B cell (primary cell): Measurements from ENCODE around the gene C11orf91. TPM values are rescaled to one million over a fixed set of nuclear protein-coding genes. Genes with fewer than 3 reads are reported as not detected.
"Not testable (repeated sequence)": the region's sequence is repeated elsewhere in the genome, so short reads cannot be mapped to it uniquely, and the experiment has no call there.

Experiments used
- ATAC-seq: fragments of 200-7000 bp; cut with Tn5 transposase; one replicate; pipeline ENCODE4 v1.10.0; 2021; ENCODE audit warnings: low read depth, mild to moderate bottlenecking, moderate number of reproducible peaks, moderate library complexity
- CTCF ChIA-PET: fragments of 350-600 bp; sonication (Branson Sonifier 250); formaldehyde crosslinking; loops from one replicate; lab custom pipeline; 2021; ENCODE audit warnings: antibody characterized with exemption, inconsistent platforms; lab: Charles Lee
- POLR2A ChIA-PET: fragments of 350-600 bp; sonication (Branson Sonifier 250); formaldehyde crosslinking; loops from one replicate; lab custom pipeline; 2021; ENCODE audit warnings: antibody characterized with exemption; lab: Charles Lee
- DNase-seq: peaks from one replicate; pipeline ENCODE4 v3.0.0; 2013
- H2AFZ ChIP-seq: 2 replicates; pipeline ENCODE4 v1.6.1; 2012; ENCODE audit warnings: mild to moderate bottlenecking, low read depth, low read length; ENCODE audit not compliant: insufficient read depth, poor library complexity, severe bottlenecking
- H3K27ac ChIP-seq, 2 donors: 1 replicate in 1 of 2; 2 replicates in 1 of 2; pipeline ENCODE4 v1.5.1; 2012 to 2013; ENCODE audit warnings: low read length in 2 of 2, mild to moderate bottlenecking in 2 of 2, moderate library complexity in 1 of 2
- H3K27me3 ChIP-seq, 4 experiments: fragments of 200-600 bp in 1 of 4; sonication (generic) in 1 of 4; replicated peaks in 1 of 4; 1 replicate in 2 of 4; 2 replicates in 2 of 4; pipeline versions ENCODE4 v1.6.1 to v1.7.0; 2013 to 2016; ENCODE audit warnings: low read length in 3 of 4, mild to moderate bottlenecking in 2 of 4, mixed read lengths in 1 of 4, moderate library complexity in 1 of 4; ENCODE audit not compliant: insufficient read depth in 4 of 4, control insufficient read depth in 3 of 4; ENCODE audit errors: control extremely low read depth in 1 of 4
- H3K36me3 ChIP-seq, 2 experiments: replicated peaks in 1 of 2; 1 replicate in 1 of 2; 2 replicates in 1 of 2; pipeline versions ENCODE4 v1.6.1 to v1.7.1; 2013; ENCODE audit warnings: low read length in 1 of 2; ENCODE audit not compliant: insufficient read depth in 2 of 2, control insufficient read depth in 1 of 2; ENCODE audit errors: control extremely low read depth in 1 of 2, extremely low read depth in 1 of 2
- H3K4me1 ChIP-seq, 2 donors: fragments of 200-600 bp in 1 of 2; sonication (generic) in 1 of 2; 1 replicate in 1 of 2; 2 replicates in 1 of 2; pipeline versions ENCODE4 v1.5.1 to v1.6.1; 2013 to 2017; ENCODE audit warnings: low read length in 2 of 2; ENCODE audit not compliant: control insufficient read depth in 2 of 2, insufficient read depth in 2 of 2
- H3K4me2 ChIP-seq: replicated peaks from 2 replicates; pipeline ENCODE3; 2012; ENCODE audit warnings: mild to moderate bottlenecking, low read depth, low read length; ENCODE audit not compliant: poor library complexity, severe bottlenecking
- H3K4me3 ChIP-seq, 5 experiments: fragments of 200-600 bp in 1 of 5; sonication (generic) in 1 of 5; 1 replicate in 3 of 5; 2 replicates in 2 of 5; pipeline versions ENCODE4 v1.5.1 to v1.7.0; 2011 to 2016; ENCODE audit warnings: low read length in 4 of 5, mild to moderate bottlenecking in 4 of 5, low read depth in 2 of 5, control low read depth in 1 of 5, moderate library complexity in 1 of 5; ENCODE audit not compliant: insufficient read depth in 1 of 5; ENCODE audit errors: control extremely low read depth in 1 of 5, extremely low read depth in 1 of 5
- H3K79me2 ChIP-seq: fragments of 200-600 bp; sonication (generic); one replicate; pipeline ENCODE4 v1.6.0; 2016; ENCODE audit warnings: low read length; ENCODE audit not compliant: control insufficient read depth, insufficient read depth
- H3K9ac ChIP-seq: fragments of 200-600 bp; sonication (generic); 2 replicates; pipeline ENCODE4 v1.6.1; 2017; ENCODE audit warnings: mild to moderate bottlenecking, low read length, moderate library complexity
- H3K9me3 ChIP-seq, 3 donors: one replicate each; pipeline versions ENCODE4 v1.6.1 to v1.7.1; 2013; ENCODE audit warnings: low read length in 2 of 3; ENCODE audit not compliant: control insufficient read depth in 2 of 3, insufficient read depth in 1 of 3; ENCODE audit errors: control extremely low read depth in 1 of 3
- H4K20me1 ChIP-seq: 2 replicates; pipeline ENCODE4 v1.6.0; 2012; ENCODE audit warnings: mild to moderate bottlenecking, low read length; ENCODE audit not compliant: insufficient read depth, control insufficient read depth, poor library complexity, severe bottlenecking
- H3K27ac Mint-ChIP-seq: one replicate; pipeline ENCODE4 v1.8.0; 2021; ENCODE audit warnings: mixed read lengths
- H3K27me3 Mint-ChIP-seq: one replicate; pipeline ENCODE4 v1.8.0; 2021; ENCODE audit warnings: mixed read lengths
- H3K4me1 Mint-ChIP-seq: one replicate; pipeline ENCODE4 v1.8.0; 2021; ENCODE audit warnings: mixed read lengths
- H3K4me3 Mint-ChIP-seq: one replicate; pipeline ENCODE4 v1.8.0; 2021; ENCODE audit warnings: mixed read lengths
- H3K9me3 Mint-ChIP-seq: one replicate; pipeline ENCODE4 v1.8.0; 2022; ENCODE audit warnings: mixed read lengths; ENCODE audit not compliant: insufficient read depth
- CTCF ChIP-seq: fragments of 200-600 bp; IDR thresholded peaks from one replicate; pipeline ENCODE4 v1.8.0; 2022; ENCODE audit warnings: antibody characterized with exemption, mild to moderate bottlenecking
- EZH2 ChIP-seq: IDR thresholded peaks from 2 replicates; pipeline ENCODE4 v1.6.1; 2012; ENCODE audit warnings: borderline replicate concordance, low read depth, mild to moderate bottlenecking, moderate library complexity, low read length; ENCODE audit not compliant: insufficient read depth, poor library complexity, severe bottlenecking
- WGBS: methylation state at CpG from one replicate; pipeline ENCODE4 v1.1.5; 2013; ENCODE audit warnings: missing lambda C conversion rate; ENCODE audit not compliant: insufficient coverage; 5-methylcytosine and 5-hydroxymethylcytosine counted together
- intact Hi-C: fragments of 100-400 bp; cut with micrococcal nuclease; formaldehyde crosslinking; loops from one replicate; pipeline ENCODE4 v1.10.0; 2022
- polyA plus RNA-seq: library from polyadenylated mRNA; depleted of rRNA; stranded (reverse); fragments of >200 nt; gene quantifications from 2 replicates; pipeline ENCODE4 v1.2.3, GENCODE V29; 2012
- total RNA-seq, 2 donors: library from RNA; stranded (reverse); fragments of 120-200 nt in 1 of 2; gene quantifications; 1 replicate in 1 of 2; 2 replicates in 1 of 2; pipeline versions ENCODE4 v1.2.3 to v1.2.4, GENCODE V29; 2013 to 2022

The C11orf91 gene
- total and polyA plus RNA-seq, 2 donors (not counting 1 experiment from before 2014, with no cell fraction given): not detected

GRCh38 chr11:33663121-33663520 lies 37.5 kb downstream of the C11orf91 start:
- Histone ChIP-seq H3K27me3 (peaks cover 0 to 7% (median 0%) of the 10 kb centered on the region in 4 experiments), H3K4me1 (no peaks in the 10 kb centered on the region), H3K4me3 (no peak overlapping the region), H3K4me2 (no peak overlapping the region), H3K79me2 (no peaks in the 10 kb centered on the region), H3K36me3 (no peaks in the 10 kb centered on the region), H3K9ac (no peak overlapping the region), H4K20me1 (no peaks in the 10 kb centered on the region), H3K9me3 (no peaks in the 10 kb centered on the region), H3K27ac (no peak overlapping the region), H2AFZ (no peak overlapping the region)
- ChIA-PET CTCF (no interaction called here), POLR2A (no interaction called here)
- TF ChIP-seq CTCF (no peak), EZH2 (no peak)
- peaks cover 13% of the 10 kb centered on the region for H3K27me3 Mint-ChIP-seq
- ATAC-seq (no peak), DNase-seq (no peak)
- intact Hi-C loops: no loop called here
- no peak overlapping the region for H3K27ac Mint-ChIP-seq
- H3K9me3 Mint-ChIP-seq: no peaks in the 10 kb centered on the region
- no peak overlapping the region for H3K4me3 Mint-ChIP-seq
- H3K4me1 Mint-ChIP-seq: no peaks in the 10 kb centered on the region

- DNase-seq, H3K4me1 Mint-ChIP-seq, POLR2A ChIA-PET, H3K79me2 ChIP-seq, H3K4me3 Mint-ChIP-seq, intact Hi-C loops, ATAC-seq, H3K9me3 Mint-ChIP-seq, H3K27ac Mint-ChIP-seq, H3K27me3 ChIP-seq, H3K4me1 ChIP-seq, H3K9ac ChIP-seq, H3K27ac ChIP-seq, H3K4me2 ChIP-seq, H3K36me3 ChIP-seq, H3K9me3 ChIP-seq, H2AFZ ChIP-seq, H3K4me3 ChIP-seq, H4K20me1 ChIP-seq: not testable (repeated sequence)
- H3K27me3 Mint-ChIP-seq: peaks cover 13% of the 10 kb centered on the region
- CTCF ChIA-PET: interaction anchor here (1.1 kb wide), 1 partner anchor 9 kb away, joined by 3 read pairs; no protein-coding TSS in a partner anchor
- 88% methylated on average over 1 of the region's 7 CpGs for WGBS
Observed at GRCh38 chr11:33661526-33661925, 39.1 kb downstream of the C11orf91 start.
